Measurements from ENCODE around the gene CYSRT1.

CYSRT1 gene

DNA sequence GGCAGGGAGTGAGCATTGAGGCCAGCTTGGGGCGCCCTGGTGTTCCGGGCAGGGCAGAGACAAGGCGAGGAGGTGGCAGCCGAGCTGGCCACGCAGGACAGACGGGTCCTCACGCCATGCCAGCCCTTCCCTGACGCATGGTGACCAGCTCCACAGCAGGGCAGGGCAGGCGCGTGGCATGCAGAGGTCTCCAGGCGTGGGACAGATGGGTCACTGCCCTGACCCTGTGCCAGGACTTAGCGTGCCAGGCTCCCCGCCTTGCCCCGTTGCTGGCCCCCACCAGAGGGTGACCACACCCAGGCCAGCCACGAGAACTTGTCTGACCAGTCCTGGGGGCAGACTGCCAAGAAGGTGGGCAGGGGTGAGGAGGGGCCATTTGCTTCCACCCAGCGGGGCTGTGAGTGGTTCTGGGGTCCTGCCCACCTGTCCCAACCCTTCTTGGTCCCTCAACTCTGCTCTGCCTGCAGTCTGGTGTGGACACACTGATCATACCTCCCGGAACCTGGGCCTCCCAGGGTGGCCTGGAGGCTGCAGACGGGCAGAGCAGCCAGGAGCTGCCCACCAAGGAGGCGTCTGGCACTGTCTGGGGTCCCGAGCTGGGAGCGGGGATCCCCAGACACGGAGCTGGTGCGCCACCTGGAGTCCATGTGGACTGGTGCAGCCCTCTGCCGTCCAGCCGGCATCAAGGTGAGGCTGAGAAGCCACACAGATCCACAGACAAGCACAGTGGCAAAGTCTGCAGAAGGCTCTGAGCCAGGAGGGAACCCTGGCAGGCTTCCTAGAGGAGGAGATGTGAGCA, 2.3 kb downstream of the CYSRT1 start, which contains the start of gene RNF224:
Gene RNF224, plus strand, starts transcription at position 449 of the 799 bp plus-strand sequence. CDS start 834 bp downstream, outside the sequence.
- DNase-seq, result peak; percentile 71

DNA sequence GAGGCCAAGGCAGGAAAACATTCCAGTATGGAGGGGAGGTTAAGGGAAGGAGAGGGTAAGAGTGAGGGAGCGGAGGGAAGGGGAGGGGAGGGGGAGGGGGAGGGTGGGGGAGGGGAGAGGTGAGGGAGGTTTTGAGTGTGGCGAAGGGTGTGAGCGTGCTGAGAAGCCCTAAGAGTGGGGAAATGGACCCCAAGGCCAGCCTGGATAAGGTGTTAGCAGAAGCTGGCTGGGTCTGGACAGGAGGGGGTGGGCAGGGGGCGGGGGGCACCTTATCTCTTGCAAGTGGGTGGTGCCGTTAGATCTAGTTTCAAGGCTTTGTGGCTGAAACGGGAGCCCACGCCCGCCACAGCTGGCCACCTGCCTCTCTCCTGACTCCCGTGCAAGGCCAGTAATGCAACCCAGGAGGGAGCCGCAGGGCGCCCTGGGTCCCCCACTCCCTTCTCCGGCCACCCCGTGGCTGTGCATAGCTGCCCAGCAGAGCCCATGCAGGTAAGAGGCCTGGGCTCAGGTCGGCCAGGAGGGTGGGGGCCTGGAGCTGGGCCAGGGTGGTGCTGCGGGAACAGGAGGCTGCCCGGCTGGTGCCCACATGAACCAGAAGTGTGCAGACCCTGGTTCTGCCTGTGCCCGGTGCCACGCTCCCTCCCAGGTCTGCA, 3.0 kb downstream of the CYSRT1 start:
- no peak for DNase-seq

DNA sequence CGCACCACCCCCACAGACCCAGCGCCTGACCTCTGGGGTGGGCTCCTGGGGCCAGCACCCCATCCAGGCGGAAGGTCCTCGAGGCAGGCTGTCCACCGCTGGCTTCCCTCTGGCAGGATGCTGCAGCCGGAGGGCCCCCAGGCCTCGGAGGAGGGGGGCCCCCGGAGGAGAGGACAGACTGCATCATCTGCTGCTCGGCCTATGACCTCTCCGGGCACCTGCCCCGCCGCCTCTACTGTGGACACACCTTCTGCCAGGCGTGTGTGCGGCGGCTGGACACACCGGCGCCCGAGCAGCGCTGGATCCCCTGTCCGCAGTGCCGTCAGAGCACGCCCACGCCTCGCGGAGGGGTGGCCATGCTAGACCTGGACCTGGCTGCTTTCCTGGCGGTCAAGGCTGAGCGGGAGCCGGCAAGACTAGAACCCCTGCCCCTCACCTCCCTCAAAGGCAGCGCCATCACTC, 3.6 kb downstream of the CYSRT1 start:
- DNase-seq, result no peak

DNA sequence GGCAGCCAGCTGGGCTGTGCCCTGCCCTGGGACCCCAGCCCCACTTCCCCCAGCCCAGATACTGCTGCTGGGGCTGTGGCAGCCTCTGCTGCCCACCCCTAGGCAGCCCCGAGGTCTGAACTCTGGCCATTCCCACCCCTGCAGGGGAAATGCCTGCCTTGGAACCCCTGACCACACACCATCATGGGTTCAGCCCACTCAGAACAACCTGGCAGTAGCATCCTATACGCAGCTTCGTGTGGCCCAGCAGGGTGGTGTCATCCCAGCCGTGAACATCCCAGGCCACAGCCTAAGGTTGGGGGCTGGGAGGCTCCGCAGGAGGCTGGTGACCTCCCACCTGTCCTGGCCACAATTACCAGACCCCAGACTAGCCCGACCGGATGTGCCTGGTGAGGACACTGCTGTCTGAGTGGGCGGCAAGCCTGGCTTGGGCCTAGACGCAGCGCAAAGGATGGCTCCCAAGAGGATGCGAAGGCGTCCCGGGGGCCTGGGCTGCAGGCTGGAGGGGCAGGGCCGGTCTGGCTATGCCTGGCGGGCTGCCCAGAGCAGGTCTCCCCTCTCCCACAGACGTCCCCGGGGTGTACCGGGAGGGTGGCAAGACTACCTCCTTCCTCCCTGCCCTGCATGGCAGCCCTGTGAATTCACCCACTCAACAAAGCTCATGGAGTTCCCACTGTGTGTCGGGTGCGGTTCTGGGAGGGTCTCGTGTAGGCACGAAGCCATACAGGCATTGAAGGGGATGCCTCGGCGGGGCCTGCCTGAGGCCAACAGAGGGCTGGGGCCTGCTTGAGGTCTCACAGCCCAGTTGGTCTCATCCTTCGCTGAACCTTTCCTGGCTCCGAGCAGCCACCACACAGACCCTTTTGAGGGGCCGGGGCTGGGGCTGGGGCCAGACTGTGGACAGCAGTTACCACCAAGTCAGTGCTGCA, 4.3 kb downstream of the CYSRT1 start:
- DNase-seq, result no peak

DNA sequence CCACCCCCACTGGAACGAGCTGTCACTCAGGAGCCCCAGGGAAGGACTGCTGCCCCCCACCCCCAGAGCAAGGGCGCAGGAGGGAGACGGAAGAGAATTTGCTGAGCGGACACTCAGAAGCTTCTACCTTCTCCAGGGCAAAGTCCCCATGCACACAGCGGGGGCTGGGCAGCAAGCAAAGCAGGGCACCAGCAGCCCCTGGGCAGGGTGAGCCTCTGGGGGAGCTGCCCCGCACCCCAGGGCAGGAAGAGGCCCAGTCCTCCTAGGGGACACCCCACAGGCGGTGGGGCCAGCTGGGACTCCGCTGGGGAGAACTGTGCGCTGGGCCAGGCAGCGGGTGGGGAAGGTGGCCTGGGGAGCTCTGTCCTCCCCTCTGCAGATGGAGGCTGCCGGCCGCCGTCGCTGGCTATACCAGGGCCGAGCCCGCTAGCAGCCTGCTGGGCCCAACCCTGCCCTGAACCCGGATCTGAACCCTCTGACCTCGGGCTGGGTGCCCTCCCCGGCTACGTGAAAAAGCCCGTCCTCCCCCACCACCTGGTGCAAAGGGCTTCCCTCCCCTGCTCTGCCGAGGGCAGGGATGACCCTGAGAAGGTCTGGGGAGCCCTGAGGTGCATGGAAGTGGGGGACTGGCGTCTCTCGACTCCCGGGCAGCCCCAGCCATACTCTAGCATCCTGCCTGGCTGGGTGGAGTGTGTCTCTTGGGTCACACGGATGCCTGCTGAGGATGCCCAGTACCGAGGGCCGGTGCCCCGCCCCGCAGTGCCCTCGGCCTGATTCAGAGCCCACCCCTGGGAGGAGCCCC, 5.1 kb downstream of the CYSRT1 start:
- no peak for DNase-seq

DNA sequence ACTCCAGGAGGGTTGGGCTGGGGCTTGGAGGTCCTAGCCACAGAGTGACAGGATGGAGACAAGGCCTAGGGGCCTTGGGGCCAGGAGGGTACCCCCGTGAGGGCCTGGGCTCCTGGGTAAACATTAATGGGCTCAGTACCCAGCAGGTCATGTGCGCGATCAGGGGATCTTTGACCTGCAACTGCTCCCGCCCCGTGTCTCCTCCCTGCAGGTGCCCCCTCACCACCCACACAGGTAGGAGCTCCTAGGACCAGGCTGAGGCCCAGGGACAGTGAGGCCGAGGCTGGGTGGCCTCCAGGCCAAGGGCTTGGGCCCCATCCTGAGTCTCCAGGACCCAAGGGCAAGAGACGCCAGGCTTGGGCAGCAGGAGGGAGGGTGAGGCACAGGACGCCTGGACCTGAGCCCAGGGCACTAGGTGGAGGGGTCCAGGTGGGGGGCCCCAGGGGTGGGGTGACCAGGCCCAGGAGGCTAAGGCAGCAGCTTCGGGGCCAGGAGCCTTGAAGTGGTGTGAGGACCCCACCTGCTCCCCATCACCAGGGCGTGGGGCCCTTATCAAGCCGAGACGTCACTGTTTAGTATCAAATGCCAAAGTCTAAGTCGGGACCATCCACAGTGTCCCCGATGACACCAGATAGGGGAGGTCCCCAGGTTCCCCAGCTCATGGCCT, 5.9 kb downstream of the CYSRT1 start, which contains the start of gene SLC34A3:
Gene SLC34A3, plus strand, starts transcription at position 197 of the 667 bp plus-strand sequence. CDS start 802 bp downstream, outside the sequence.
- DNase-seq, result no peak

DNA sequence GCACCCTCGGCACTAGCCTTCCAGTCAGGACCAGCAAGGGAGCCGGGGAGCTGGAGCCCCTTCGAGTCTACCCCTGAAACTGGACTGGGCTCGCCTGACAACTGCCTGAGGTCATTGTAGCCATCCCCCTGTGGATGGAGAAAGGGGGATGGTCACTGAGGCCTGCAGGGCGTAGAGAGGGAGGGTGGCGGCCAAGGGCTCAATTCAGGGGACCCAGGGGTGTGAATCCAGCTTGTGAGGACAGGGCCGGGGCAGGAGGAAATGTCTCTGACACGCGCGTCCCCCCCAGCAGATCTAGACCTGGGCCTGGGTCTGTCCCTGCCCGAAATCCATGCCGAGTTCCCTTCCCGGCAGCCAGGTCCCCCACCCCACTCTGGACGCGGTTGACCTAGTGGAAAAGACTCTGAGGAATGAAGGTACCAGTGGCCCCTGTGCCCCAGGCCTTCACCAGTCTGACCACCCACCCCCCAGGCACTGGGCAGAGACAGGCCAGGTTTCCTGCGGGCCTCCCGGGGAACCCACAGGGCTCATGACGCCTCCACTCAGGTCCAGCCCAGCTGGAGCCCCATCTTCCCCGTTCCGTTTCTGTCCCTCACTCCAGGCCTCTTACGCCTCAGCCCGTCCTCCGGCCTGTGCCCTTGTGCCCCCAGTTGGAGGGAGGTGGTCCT, 6.5 kb downstream of the CYSRT1 start:
- no peak for DNase-seq

DNA sequence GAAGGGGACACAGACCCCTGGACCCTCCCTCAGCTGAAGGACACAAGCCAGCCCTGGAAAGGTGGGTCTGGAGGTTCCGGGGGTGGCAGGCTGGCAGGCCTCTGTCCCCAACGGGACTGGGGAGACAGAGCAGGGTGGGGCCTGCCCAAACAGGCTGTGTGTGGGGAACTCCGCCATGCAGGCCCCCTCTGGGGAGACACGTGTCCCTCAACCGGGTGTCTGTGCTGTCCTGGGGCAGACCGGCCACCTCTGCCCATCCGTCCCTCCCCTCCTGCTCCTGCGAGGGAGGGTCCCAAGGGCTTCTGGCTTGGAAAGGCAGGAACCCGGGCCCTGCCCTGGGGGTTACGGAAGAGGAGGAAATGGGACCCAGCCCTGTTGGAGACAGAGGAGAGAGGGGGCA, 7.1 kb downstream of the CYSRT1 start:
- no peak for DNase-seq

DNA sequence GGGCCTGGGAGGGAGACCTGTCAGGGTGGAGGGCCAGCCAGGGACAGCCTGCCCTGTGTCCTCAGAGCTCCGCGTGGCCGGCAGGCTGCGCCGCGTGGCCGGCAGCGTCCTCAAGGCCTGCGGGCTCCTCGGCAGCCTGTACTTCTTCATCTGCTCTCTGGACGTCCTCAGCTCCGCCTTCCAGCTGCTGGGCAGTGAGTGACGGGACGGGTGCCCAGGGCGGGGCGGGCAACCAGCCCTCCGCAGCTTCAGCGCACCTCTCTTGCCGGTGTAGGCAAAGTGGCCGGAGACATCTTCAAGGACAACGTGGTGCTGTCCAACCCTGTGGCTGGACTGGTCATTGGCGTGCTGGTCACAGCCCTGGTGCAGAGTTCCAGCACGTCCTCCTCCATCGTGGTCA, 7.5 kb downstream of the CYSRT1 start:
- DNase-seq, result no peak

DNA sequence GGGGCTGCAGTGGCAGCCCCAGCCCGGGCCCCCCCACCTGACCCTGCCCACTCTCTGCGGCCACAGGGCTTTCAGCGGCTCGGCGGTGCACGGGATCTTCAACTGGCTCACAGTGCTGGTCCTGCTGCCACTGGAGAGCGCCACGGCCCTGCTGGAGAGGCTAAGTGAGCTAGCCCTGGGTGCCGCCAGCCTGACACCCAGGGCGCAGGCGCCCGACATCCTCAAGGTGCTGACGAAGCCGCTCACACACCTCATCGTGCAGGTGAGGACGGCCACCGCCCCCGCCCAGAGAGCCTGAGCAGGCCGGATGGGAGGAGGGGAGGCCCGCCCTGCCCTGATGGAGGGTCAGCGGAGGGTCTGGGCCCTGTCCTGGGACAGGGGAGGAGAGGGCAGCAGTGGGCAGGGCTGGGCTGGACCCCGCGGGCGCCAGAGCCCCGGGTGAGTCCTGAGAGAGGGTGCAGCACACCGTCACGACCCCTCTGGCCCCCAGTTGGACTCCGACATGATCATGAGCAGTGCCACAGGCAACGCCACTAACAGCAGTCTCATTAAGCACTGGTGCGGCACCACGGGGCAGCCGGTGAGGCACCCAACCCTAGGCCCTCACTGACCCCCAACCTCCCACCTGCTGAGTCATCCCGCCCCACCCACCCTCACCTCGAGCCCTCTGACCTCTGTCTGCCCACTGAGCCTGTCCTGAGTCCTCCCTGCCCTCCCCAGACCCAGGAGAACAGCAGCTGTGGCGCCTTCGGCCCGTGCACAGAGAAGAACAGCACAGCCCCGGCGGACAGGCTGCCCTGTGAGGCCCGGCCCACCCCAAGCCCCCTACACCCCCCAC, 8.4 kb downstream of the CYSRT1 start:
- DNase-seq, result no peak

DNA sequence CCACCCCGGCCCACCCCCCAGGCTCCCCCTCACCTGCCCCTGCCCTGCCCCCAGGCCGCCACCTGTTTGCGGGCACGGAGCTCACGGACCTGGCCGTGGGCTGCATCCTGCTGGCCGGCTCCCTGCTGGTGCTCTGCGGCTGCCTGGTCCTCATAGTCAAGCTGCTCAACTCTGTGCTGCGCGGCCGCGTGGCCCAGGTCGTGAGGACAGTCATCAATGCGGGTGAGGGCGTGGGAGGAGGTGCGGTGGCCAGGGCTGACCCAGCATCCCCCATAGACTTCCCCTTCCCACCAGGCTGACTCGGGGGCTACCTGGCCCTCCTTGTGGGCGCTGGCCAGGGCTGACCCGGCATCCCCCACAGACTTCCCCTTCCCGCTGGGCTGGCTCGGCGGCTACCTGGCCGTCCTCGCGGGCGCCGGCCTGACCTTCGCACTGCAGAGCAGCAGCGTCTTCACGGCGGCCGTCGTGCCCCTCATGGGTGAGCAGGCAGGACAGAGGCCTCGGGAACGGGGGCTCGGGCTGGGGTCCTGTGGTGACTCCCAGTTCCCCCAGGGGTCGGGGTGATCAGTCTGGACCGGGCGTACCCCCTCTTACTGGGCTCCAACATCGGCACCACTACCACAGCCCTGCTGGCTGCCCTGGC, 9.2 kb downstream of the CYSRT1 start:
- DNase-seq, result no peak

DNA sequence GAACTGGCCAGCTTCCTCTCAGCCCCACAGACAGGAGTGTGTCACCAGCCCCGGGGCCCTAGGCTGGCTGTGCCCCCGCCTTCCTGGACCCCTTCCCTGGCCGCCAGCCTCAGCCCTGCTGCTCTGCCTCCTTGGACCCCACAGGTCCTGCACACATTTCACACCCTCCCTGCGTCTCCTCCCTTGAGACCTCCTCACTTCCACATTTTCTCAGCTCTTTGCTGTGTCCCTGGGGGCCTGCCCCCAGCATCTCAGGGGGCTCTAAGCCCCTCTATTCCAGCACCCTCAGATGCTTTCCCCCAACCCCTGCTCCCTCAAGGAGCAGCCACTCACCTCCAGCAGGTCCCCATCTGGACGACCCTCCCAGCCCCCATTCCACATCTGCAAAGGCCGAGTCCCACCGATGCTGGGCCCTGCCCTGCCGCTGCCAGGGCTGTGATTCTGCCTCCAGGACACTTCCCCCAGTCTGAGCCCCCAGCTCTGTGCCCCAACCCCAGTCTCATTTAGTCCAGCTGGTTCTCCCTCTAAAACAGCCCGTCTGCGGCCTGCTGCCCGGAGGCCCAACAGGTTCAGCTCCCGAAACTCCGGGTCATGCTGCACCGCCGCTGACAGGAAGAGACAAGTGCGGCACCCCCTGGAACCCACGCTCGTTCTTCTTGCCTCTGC, 9.9 kb downstream of the CYSRT1 start:
- no peak for DNase-seq

DNA sequence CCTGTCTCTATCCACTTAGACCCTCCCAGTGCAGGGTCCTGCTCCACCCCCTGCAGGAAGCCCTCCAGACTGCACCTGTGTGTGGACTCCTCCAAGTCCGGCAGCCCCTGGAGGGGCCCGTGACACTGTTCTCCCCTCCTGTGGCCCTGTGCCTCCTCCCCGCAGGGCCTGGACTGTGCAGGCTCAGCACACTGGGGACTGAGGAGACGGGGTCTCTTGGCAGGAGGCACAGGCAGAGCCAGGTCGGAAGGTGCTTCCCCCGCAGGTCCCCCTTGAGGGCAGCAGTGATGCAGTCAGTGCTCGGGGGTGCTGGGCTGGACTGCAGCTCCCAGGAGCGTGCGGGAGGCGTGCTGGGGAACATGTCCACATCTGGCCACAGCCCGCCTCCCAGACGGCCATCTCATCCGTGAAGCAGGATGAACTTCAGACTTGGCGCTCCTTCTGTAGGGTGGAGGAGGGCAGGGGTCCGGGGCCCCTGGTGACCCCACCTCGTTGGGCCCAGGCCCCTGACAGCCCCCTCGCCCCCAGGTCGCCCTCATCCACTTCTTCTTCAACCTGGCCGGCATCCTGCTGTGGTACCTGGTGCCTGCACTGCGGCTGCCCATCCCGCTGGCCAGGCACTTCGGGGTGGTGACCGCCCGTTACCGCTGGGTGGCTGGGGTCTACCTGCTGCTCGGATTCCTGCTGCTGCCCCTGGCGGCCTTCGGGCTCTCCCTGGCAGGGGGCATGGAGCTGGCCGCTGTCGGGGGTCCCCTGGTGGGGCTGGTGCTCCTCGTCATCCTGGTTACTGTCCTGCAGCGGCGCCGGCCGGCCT, 10.7 kb downstream of the CYSRT1 start:
- DNase-seq, result no peak

DNA sequence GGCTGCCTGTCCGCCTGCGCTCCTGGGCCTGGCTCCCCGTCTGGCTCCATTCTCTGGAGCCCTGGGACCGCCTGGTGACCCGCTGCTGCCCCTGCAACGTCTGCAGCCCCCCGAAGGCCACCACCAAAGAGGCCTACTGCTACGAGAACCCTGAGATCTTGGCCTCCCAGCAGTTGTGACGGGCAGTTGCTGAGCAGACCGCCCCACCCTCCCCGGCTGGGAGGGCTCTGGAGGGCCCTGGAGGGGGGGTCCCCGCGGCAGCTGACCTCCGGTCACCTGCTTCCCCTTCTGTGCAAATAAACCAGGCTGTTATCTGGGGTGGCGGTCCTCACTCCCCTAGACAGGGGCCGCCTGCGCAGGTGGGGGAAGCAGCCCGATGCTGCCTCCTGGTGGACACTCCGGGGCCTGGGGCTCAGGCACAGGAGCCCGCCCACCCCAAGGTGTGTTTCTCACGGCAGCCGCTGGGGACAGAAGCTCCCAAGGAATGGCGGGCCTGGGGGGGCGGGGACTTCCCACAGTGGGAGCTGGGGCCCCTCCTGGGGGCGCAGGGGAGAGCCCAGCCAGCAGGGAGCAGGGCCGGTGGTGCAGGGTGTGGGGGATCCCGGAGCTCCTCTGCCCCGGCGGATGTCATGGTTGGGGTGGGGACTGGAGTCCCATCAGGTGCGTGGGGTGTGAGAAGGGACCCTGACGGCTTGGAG, 11.4 kb downstream of the CYSRT1 start:
- DNase-seq, result peak; percentile 49

DNA sequence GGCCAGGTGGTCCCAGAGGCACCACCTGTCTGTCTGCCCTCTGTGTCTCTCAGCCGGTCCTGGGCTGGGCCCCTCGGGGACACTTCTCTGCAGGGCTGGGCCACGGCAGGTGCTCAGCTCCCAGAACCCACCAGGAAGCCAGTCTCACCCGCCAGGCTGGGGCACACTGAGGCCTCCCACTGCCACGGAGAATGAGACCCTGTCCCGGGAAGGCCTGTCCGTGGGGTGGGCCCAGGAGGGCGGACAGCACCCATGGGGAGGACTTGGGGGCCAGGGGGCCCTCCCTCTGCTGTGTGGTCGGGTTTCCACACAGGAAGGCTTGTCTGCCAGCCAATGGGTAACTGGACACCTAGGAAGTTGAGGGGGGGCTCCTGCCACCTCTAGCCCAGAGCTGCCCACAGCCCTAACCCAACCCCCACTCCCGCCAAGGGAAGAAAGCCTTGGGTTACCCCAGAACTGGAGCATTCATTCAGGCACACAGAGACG, 12.0 kb downstream of the CYSRT1 start:
- no peak for DNase-seq

DNA sequence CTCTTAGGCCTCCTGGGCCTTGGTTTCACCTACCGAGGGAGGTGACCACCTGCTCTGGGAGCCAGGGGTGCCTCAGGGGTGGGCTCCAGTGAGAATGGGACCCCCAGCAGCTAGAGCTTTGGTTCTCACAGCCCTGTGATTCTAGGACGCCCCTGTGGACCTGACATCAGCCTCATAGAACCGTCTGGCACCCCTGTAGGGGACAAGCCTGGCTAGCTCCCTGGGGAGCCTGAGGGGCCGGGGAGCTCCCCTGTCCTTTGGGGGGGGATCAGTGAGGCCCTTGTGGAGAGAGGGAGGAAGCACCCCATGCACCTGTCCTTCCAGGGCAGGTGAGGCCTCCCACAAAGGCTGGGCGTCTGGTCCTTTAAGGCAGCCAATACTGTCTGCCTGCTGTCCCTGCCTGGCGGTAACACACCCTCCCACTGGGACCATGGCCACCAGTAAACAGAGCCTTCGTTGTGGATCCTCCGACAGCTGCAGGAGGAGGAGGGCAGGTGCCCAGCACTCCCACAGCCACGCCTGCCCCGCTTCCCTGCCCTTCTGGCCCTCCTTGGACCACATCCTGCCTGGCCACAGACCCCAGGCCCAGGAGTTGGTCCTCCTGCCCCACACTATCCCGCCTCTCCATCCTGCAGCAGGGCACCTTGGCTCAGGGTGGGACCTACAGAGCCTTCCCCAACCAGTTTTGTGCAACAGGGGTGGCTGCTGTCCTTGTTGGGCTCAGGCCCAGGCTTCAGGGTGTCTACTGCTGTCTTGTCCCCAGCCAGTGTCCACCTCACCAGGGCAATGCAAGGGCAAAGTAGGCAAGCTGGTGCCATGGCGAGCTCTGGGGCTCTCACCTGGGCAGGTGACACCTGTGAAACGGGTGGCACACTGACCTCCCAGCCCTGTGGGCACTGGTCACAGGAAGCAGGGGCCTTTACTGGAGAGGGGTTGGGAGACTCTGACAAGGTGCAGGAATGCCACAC, 13.1 kb downstream of the CYSRT1 start:
- no peak for DNase-seq
